H1 (cell line): Measurements from ENCODE around the gene KCNMB2. TPM values are rescaled to one million over a fixed set of nuclear protein-coding genes. Genes with fewer than 3 reads are reported as not detected.
"Not testable (repeated sequence)": the region's sequence is repeated elsewhere in the genome, so short reads cannot be mapped to it uniquely, and the experiment has no call there.

Source experiments
- CTCF ChIA-PET: fragments of 300-600 bp; sonication (Branson Sonifier 250); formaldehyde crosslinking; loops from one replicate; lab custom pipeline; 2021; ENCODE audit not compliant: partially characterized antibody; lab: Charles Lee
- POLR2A ChIA-PET: fragments of 300-600 bp; sonication (Branson Sonifier 250); formaldehyde crosslinking; loops from one replicate; lab custom pipeline; 2021; ENCODE audit warnings: inconsistent platforms; ENCODE audit not compliant: partially characterized antibody; lab: Charles Lee
- DNase-seq, 2 experiments: peaks; one replicate each; pipeline versions ENCODE4 v3.0.0 to v3.0.0-alpha.2; 2010 to 2022; ENCODE audit warnings: low spot score in 2 of 2, low read depth in 1 of 2, mixed read lengths in 1 of 2
- FAIRE-seq: peaks from 2 replicates; lab custom pipeline; 2011; peaks lifted over from hg19 to GRCh38; lab: Jason Lieb, UNC
- H2AFZ ChIP-seq: 2 replicates; pipeline ENCODE4 v1.8.1; 2012; ENCODE audit warnings: low read length, inconsistent platforms
- H2AK5ac ChIP-seq: 2 replicates; pipeline ENCODE4 v1.6.1; 2013; ENCODE audit warnings: low read depth, low read length
- H2BK120ac ChIP-seq: replicated peaks from 2 replicates; pipeline ENCODE3; 2013; ENCODE audit warnings: low read depth, low read length, inconsistent platforms
- H2BK12ac ChIP-seq: 2 replicates; pipeline ENCODE4 v1.6.1; 2013; ENCODE audit warnings: low read depth, low read length
- H2BK15ac ChIP-seq: 2 replicates; pipeline ENCODE4 v1.6.1; 2013; ENCODE audit warnings: low read length
- H2BK20ac ChIP-seq: 2 replicates; pipeline ENCODE4 v1.6.1; 2013; ENCODE audit warnings: low read length
- H2BK5ac ChIP-seq: 2 replicates; pipeline ENCODE4 v1.6.1; 2013; ENCODE audit warnings: low read depth, low read length
- H3K14ac ChIP-seq: 2 replicates; pipeline ENCODE4 v1.6.1; 2013; ENCODE audit warnings: inconsistent platforms; ENCODE audit not compliant: insufficient read length
- H3K18ac ChIP-seq: 2 replicates; pipeline ENCODE4 v1.6.1; 2013; ENCODE audit warnings: low read length; ENCODE audit errors: extremely low read depth
- H3K23ac ChIP-seq: 2 replicates; pipeline ENCODE4 v1.6.1; 2013; ENCODE audit warnings: inconsistent platforms; ENCODE audit not compliant: insufficient read length
- H3K23me2 ChIP-seq: 2 replicates; pipeline ENCODE4 v1.6.1; 2013; ENCODE audit warnings: low read depth, low read length
- H3K27ac ChIP-seq: 2 replicates; pipeline ENCODE4 v1.6.1; 2011; ENCODE audit warnings: low read depth, low read length, inconsistent platforms
- H3K27me3 ChIP-seq, 4 experiments: replicated peaks in 1 of 4; 1 replicate in 1 of 4; 2 replicates in 3 of 4; pipeline versions ENCODE4 v1.6.1 to v1.8.1; 2011 to 2013; ENCODE audit warnings: low read length in 3 of 4, mild to moderate bottlenecking in 3 of 4, inconsistent platforms in 2 of 4, mixed read lengths in 2 of 4, moderate library complexity in 1 of 4; ENCODE audit not compliant: control insufficient read depth in 3 of 4, insufficient read depth in 3 of 4; ENCODE audit errors: extremely low read depth in 1 of 4
- H3K36me3 ChIP-seq, 4 experiments: 2 replicates each; pipeline versions ENCODE4 v1.6.1 to v1.8.1; 2011 to 2013; ENCODE audit warnings: mild to moderate bottlenecking in 4 of 4, low read length in 3 of 4, moderate library complexity in 2 of 4, control low read depth in 1 of 4, inconsistent platforms in 1 of 4; ENCODE audit not compliant: insufficient read depth in 4 of 4, control insufficient read depth in 2 of 4
- H3K4ac ChIP-seq: replicated peaks from 2 replicates; pipeline ENCODE3; 2013; ENCODE audit warnings: low read length, low read depth, mixed read lengths, inconsistent platforms; ENCODE audit not compliant: insufficient read length
- H3K4me1 ChIP-seq, 4 experiments: replicated peaks in 1 of 4; 1 replicate in 1 of 4; 2 replicates in 3 of 4; pipeline versions ENCODE4 v1.6.1 to v1.8.1; 2011 to 2013; ENCODE audit warnings: low read length in 3 of 4, inconsistent platforms in 2 of 4, mixed read lengths in 1 of 4; ENCODE audit not compliant: insufficient read depth in 4 of 4, control insufficient read depth in 3 of 4
- H3K4me2 ChIP-seq, 2 experiments: 2 replicates each; pipeline versions ENCODE4 v1.6.1 to v1.8.1; 2011 to 2013; ENCODE audit warnings: low read depth in 2 of 2, low read length in 2 of 2, control low read depth in 1 of 2, inconsistent platforms in 1 of 2, mild to moderate bottlenecking in 1 of 2; ENCODE audit not compliant: insufficient read depth in 1 of 2
- H3K4me3 ChIP-seq, 4 experiments: fragments of 200-600, 300-600 bp in 1 of 4; sonication (generic), shearing (Covaris generic), sonication (Bioruptor Twin) in 1 of 4; 2 replicates each; pipeline versions ENCODE4 v1.5.1 to v1.8.1; 2011 to 2016; ENCODE audit warnings: low read length in 4 of 4, low read depth in 3 of 4, control low read depth in 2 of 4, inconsistent platforms in 2 of 4, mild to moderate bottlenecking in 2 of 4, mixed read lengths in 1 of 4, moderate library complexity in 1 of 4; ENCODE audit not compliant: insufficient read depth in 2 of 4; ENCODE audit errors: extremely low read depth in 1 of 4
- H3K56ac ChIP-seq: replicated peaks from 2 replicates; pipeline ENCODE3; 2013; ENCODE audit warnings: low read depth, mild to moderate bottlenecking, mixed read lengths, low read length, inconsistent platforms; ENCODE audit not compliant: insufficient read length
- H3K79me1 ChIP-seq: 2 replicates; pipeline ENCODE4 v1.6.1; 2013; ENCODE audit warnings: low read depth, low read length, control low read depth
- H3K79me2 ChIP-seq, 2 experiments: 2 replicates each; pipeline versions ENCODE4 v1.6.1 to v1.8.1; 2012 to 2013; ENCODE audit warnings: low read length in 2 of 2, mild to moderate bottlenecking in 2 of 2, inconsistent platforms in 1 of 2; ENCODE audit not compliant: insufficient read depth in 2 of 2, control insufficient read depth in 1 of 2
- H3K9ac ChIP-seq, 4 experiments: replicated peaks in 1 of 4; 1 replicate in 1 of 4; 2 replicates in 3 of 4; pipeline versions ENCODE4 v1.6.1 to v1.8.1; 2011 to 2013; ENCODE audit warnings: low read depth in 3 of 4, low read length in 3 of 4, control low read depth in 2 of 4, mild to moderate bottlenecking in 2 of 4, moderate library complexity in 2 of 4, inconsistent platforms in 1 of 4; ENCODE audit errors: extremely low read depth in 1 of 4
- H3K9me3 ChIP-seq, 2 experiments: 2 replicates each; pipeline versions ENCODE4 v1.6.1 to v1.8.1; 2012 to 2013; ENCODE audit warnings: mild to moderate bottlenecking in 2 of 2, moderate library complexity in 2 of 2, control low read depth in 1 of 2, inconsistent platforms in 1 of 2, low read depth in 1 of 2, low read length in 1 of 2, mixed read lengths in 1 of 2; ENCODE audit not compliant: insufficient read depth in 2 of 2
- H4K20me1 ChIP-seq, 2 experiments: replicated peaks in 1 of 2; 2 replicates each; pipeline versions ENCODE3 to v1.8.1; 2011 to 2013; ENCODE audit warnings: inconsistent platforms in 2 of 2, low read length in 2 of 2, mild to moderate bottlenecking in 1 of 2; ENCODE audit not compliant: insufficient read depth in 2 of 2, control insufficient read depth in 1 of 2
- H4K5ac ChIP-seq: 2 replicates; pipeline ENCODE4 v1.6.1; 2013; ENCODE audit warnings: low read length, low read depth, mixed read lengths, inconsistent platforms; ENCODE audit not compliant: insufficient read length
- H4K8ac ChIP-seq: 2 replicates; pipeline ENCODE4 v1.8.0; 2013; ENCODE audit warnings: mild to moderate bottlenecking, moderate library complexity, low read length, inconsistent platforms; ENCODE audit not compliant: insufficient read depth; ENCODE audit errors: extremely low read depth
- H4K91ac ChIP-seq: replicated peaks from 2 replicates; pipeline ENCODE3; 2013; ENCODE audit warnings: low read length, mixed read lengths, inconsistent platforms; ENCODE audit not compliant: insufficient read length
- WGBS, 2 experiments: shearing (Covaris generic) in 1 of 2; methylation state at CpG; one replicate each; pipeline versions ENCODE4 v1.1.6 to v1.1.7; 2013 to 2015; ENCODE audit warnings: low lambda C conversion rate in 2 of 2, mixed read lengths in 2 of 2, inconsistent platforms in 1 of 2, low coverage in 1 of 2, missing lambda C conversion rate in 1 of 2; ENCODE audit not compliant: insufficient replicate concordance in 2 of 2, insufficient coverage in 1 of 2, insufficient read length in 1 of 2; ENCODE audit errors: extremely low coverage in 1 of 2, missing lambda C conversion rate in 1 of 2; 5-methylcytosine and 5-hydroxymethylcytosine counted together
- polyA plus RNA-seq, 7 experiments: library from polyadenylated mRNA; depleted of rRNA in 3 of 7; stranded (reverse) in 5 of 7; unstranded in 2 of 7; fragments of >200 nt in 5 of 7; fragments of 200-250 nt in 2 of 7; gene quantifications; 1 replicate in 5 of 7; 2 replicates in 1 of 7; 4 replicates in 1 of 7; pipeline versions ENCODE4 v1.2.1 to v1.2.3, GENCODE V29; 2011 to 2013; ENCODE audit warnings: missing spikeins in 2 of 7, mixed read lengths in 2 of 7
- total RNA-seq: library from RNA; stranded (reverse); fragmentation: NEBNext Ultra II Directional; extraction: Animal tissue kit (Norgen Biotek cat#: 25700); gene quantifications from 2 replicates; pipeline ENCODE4 v1.2.1, GENCODE V29; 2021

Gene KCNMB2
- total and polyA plus RNA-seq, 2 of the 8 experiments (the other 6 are each of a cell fraction or from before 2014, with no cell fraction given) = not detected

DNA sequence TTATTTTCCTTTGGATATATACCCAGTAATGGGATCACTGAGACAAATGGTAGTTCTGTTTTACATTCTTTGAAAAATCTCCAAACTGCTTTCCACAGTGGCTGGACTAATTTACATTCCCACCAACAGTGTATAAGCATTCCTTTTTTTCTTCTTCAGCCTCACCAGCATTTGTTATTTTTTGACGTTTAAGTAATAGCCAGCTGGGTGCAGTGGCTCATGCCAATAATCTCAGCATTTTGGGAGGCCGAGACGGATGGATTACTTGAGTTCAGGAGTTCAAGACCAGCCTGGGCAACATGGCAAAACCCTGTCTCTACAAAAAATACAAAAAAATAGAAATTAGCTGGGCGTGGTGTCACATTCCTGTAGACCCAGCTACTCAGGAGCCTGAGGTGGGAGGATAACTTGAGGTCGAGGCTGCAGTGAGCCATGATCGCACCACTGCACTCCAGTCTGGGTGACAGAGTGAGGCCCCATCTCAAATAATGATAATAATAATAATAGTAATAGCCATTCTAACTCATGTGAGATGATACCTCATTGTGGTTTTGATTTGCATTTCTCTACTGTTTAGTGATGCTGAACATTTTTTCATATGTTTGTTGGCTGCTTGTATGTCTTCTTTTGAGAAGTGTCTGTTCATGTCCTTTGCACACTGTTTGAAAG, 21.0 kb upstream of the KCNMB2 start:
- H3K4ac ChIP-seq, H3K18ac ChIP-seq, H3K79me2 ChIP-seq, H3K14ac ChIP-seq, H3K36me3 ChIP-seq, H3K79me1 ChIP-seq, DNase-seq, H3K9ac ChIP-seq, H3K27me3 ChIP-seq, H3K27ac ChIP-seq, H3K23ac ChIP-seq, CTCF ChIA-PET, H2BK120ac ChIP-seq, H2BK12ac ChIP-seq, FAIRE-seq, H2BK15ac ChIP-seq, H4K5ac ChIP-seq, H3K23me2 ChIP-seq, H2AFZ ChIP-seq, H2AK5ac ChIP-seq, H4K91ac ChIP-seq, H2BK5ac ChIP-seq, H4K8ac ChIP-seq, H3K4me2 ChIP-seq, H3K56ac ChIP-seq, H4K20me1 ChIP-seq, H3K4me3 ChIP-seq, H3K9me3 ChIP-seq, POLR2A ChIA-PET, H3K4me1 ChIP-seq, H2BK20ac ChIP-seq: not testable (repeated sequence)
- 95% methylated on average over 6 of the region's 6 CpGs; no CpG with 5 or more reads in 1 of the 2 experiments for WGBS, 2 experiments
